HepG2 (cell line): Measurements from ENCODE around the gene MCM3AP. TPM values are rescaled to one million over a fixed set of nuclear protein-coding genes. Genes with fewer than 3 reads are reported as not detected.
A peak's percentile ranks its signal among the peaks of the same experiment; 100 is the strongest.

Source experiments
- CREM ChIP-seq, 2 experiments: sonication (generic) in 1 of 2; formaldehyde crosslinking in 1 of 2; IDR thresholded peaks; 2 replicates each; pipeline versions ENCODE4 v1.4.0 to v1.6.1; 2016 to 2020; ENCODE audit warnings: antibody characterized with exemption in 1 of 2, mild to moderate bottlenecking in 1 of 2, missing genetic modification reagents in 1 of 2
- DNMT1 ChIP-seq: sonication (generic); formaldehyde crosslinking; IDR thresholded peaks from 2 replicates; pipeline ENCODE4 v1.5.1; 2020; ENCODE audit warnings: mild to moderate bottlenecking, missing genetic modification reagents
- EZH2 ChIP-seq: conservative IDR thresholded peaks from 2 replicates; pipeline ENCODE4 v1.6.1; 2012; ENCODE audit warnings: mild to moderate bottlenecking, low read depth, low read length, moderate library complexity
- HNF4G ChIP-seq, 2 experiments: sonication (generic) in 1 of 2; formaldehyde crosslinking in 1 of 2; IDR thresholded peaks; 2 replicates each; pipeline versions ENCODE4 v1.4.0 to v1.6.1; 2011 to 2020; ENCODE audit warnings: borderline replicate concordance in 2 of 2, low read depth in 2 of 2, mild to moderate bottlenecking in 2 of 2, low read length in 1 of 2, missing genetic modification reagents in 1 of 2, moderate library complexity in 1 of 2
- MATR3 ChIP-seq: sonication (generic); formaldehyde crosslinking; IDR thresholded peaks from 2 replicates; pipeline ENCODE4 v1.4.0; 2020; ENCODE audit warnings: missing genetic modification reagents
- MYNN ChIP-seq: sonication (generic); formaldehyde crosslinking; IDR thresholded peaks from 2 replicates; pipeline ENCODE4 v1.4.0; 2020; ENCODE audit warnings: mild to moderate bottlenecking, low read depth, missing genetic modification reagents
- NFATC3 ChIP-seq: sonication (generic); formaldehyde crosslinking; IDR thresholded peaks from 2 replicates; pipeline ENCODE4 v1.5.1; 2020; ENCODE audit warnings: mild to moderate bottlenecking, missing genetic modification reagents
- NFKB2 ChIP-seq: sonication (generic); formaldehyde crosslinking; IDR thresholded peaks from 2 replicates; pipeline ENCODE4 v1.4.0; 2020; ENCODE audit warnings: missing genetic modification reagents, borderline replicate concordance
- SALL1 ChIP-seq: sonication (generic); formaldehyde crosslinking; IDR thresholded peaks from 2 replicates; pipeline ENCODE4 v1.8.0; 2022; ENCODE audit warnings: mild to moderate bottlenecking, missing genetic modification reagents
- ZNF264 ChIP-seq: sonication (generic); formaldehyde crosslinking; IDR thresholded peaks from 2 replicates; pipeline ENCODE4 v1.4.0; 2020; ENCODE audit warnings: missing genetic modification reagents
- polyA plus RNA-seq, 8 experiments: library from polyadenylated mRNA; depleted of rRNA in 3 of 8; stranded (reverse) in 7 of 8; unstranded in 1 of 8; fragments of >200 nt; fragmentation: Illumina TruSeq in 4 of 8; extraction: Trizol in 4 of 8; gene quantifications; 2 replicates each; pipeline versions ENCODE4 v1.2.1 to v1.2.3, GENCODE V29; 2011 to 2016; ENCODE audit warnings: low read depth in 4 of 8, missing spikeins in 1 of 8, mixed read lengths in 1 of 8; ENCODE audit not compliant: insufficient read depth in 1 of 8
- total RNA-seq, 5 experiments: library from RNA; depleted of rRNA; stranded (reverse); fragments of >200 nt; fragmentation: Illumina TruSeq; extraction: Trizol; gene quantifications; 2 replicates each; pipeline ENCODE4 v1.2.3, GENCODE V29; 2016; ENCODE audit warnings: low read depth in 1 of 5
- TF ChIP-seq, protein P1 (sequence below): sonication (generic); formaldehyde crosslinking; IDR thresholded peaks from 2 replicates; pipeline ENCODE4 v1.4.0; 2020; ENCODE audit warnings: mild to moderate bottlenecking, missing genetic modification reagents
- TF ChIP-seq, protein P2 (sequence below): sonication (generic); formaldehyde crosslinking; IDR thresholded peaks from 2 replicates; pipeline ENCODE4 v1.8.1; 2023; ENCODE audit warnings: mild to moderate bottlenecking, missing genetic modification reagents
- TF ChIP-seq, protein P3 (sequence below): sonication (generic); formaldehyde crosslinking; IDR thresholded peaks from 2 replicates; pipeline ENCODE4 v1.5.1; 2020; ENCODE audit warnings: missing genetic modification reagents, mild to moderate bottlenecking, borderline replicate concordance
- TF ChIP-seq, protein P4 (sequence below): sonication (generic); formaldehyde crosslinking; IDR thresholded peaks from 2 replicates; pipeline ENCODE4 v1.8.1; 2023; ENCODE audit warnings: missing genetic modification reagents, inconsistent platforms, borderline replicate concordance

Gene MCM3AP
- total and polyA plus RNA-seq, 2 of the 13 experiments (the other 11 are each of a cell fraction or from before 2014, with no cell fraction given): 27.0 to 54.7 TPM

DNA sequence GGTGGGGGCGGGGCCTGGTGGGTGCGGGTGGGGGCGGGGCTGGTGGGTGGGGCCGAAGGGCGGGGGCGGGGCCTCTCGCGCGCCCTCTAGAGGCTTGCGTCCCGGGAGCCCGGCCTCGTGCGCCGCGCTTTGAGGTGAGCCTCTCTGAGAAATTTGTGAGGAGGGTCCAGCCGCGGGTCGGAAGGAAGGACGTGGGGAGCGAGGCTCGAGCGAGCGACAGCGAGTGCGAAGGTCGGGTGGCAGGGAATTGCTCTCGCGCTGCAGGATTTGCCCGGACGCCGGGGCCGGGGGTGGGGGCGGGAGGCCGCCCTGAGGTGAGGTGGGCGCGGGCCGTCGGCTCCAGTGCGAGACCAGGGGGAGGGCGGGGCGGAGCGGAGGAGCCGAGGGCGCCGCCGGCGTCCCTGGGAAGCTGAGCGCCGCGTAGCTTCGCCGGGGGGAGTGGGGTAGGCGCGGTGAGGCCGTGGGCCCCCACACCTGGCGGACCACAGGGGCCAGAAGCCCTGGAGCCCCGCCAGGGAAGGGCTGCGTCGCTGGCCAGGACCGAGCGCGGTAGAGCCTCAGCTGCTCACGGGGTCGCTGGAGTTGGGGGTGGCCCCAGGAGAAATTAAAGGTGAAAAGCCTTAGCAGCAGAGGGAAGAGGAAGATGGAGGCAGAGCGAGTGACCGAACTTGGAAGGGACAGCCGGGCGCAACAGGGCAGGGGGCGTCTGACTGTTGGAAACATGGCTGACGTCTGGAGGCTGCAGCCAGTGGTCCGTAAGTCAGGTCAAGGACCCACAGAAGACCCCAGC, 56.1 kb downstream of the MCM3AP start (continued):
- TF ChIP-seq MYNN (CRISPR knock-in tag) (0 out of 2 replicates have a peak, but pooled peaks have one; percentile 63), CREM (IDR thresholded peaks at IDR 0.05) (no peak), CREM (CRISPR knock-in tag; IDR thresholded peaks at IDR 0.05) (no peak), HNF4G (IDR thresholded peaks at IDR 0.05; ENCODE audit: borderline replicate concordance, low read depth, low read length) (no peak), HNF4G (CRISPR knock-in tag; IDR thresholded peaks at IDR 0.05; ENCODE audit: borderline replicate concordance, low read depth) (no peak), SALL1 (peak; percentile 62), EZH2 (no peak), MATR3 (CRISPR knock-in tag) (no peak), ZNF264 (CRISPR knock-in tag) (no peak), NFATC3 (CRISPR knock-in tag) (no peak), NFKB2 (peak; percentile 69; the same call in 1 of the 2 replicates), DNMT1 (CRISPR knock-in tag) (no peak)
- TF ChIP-seq, protein P1, sequence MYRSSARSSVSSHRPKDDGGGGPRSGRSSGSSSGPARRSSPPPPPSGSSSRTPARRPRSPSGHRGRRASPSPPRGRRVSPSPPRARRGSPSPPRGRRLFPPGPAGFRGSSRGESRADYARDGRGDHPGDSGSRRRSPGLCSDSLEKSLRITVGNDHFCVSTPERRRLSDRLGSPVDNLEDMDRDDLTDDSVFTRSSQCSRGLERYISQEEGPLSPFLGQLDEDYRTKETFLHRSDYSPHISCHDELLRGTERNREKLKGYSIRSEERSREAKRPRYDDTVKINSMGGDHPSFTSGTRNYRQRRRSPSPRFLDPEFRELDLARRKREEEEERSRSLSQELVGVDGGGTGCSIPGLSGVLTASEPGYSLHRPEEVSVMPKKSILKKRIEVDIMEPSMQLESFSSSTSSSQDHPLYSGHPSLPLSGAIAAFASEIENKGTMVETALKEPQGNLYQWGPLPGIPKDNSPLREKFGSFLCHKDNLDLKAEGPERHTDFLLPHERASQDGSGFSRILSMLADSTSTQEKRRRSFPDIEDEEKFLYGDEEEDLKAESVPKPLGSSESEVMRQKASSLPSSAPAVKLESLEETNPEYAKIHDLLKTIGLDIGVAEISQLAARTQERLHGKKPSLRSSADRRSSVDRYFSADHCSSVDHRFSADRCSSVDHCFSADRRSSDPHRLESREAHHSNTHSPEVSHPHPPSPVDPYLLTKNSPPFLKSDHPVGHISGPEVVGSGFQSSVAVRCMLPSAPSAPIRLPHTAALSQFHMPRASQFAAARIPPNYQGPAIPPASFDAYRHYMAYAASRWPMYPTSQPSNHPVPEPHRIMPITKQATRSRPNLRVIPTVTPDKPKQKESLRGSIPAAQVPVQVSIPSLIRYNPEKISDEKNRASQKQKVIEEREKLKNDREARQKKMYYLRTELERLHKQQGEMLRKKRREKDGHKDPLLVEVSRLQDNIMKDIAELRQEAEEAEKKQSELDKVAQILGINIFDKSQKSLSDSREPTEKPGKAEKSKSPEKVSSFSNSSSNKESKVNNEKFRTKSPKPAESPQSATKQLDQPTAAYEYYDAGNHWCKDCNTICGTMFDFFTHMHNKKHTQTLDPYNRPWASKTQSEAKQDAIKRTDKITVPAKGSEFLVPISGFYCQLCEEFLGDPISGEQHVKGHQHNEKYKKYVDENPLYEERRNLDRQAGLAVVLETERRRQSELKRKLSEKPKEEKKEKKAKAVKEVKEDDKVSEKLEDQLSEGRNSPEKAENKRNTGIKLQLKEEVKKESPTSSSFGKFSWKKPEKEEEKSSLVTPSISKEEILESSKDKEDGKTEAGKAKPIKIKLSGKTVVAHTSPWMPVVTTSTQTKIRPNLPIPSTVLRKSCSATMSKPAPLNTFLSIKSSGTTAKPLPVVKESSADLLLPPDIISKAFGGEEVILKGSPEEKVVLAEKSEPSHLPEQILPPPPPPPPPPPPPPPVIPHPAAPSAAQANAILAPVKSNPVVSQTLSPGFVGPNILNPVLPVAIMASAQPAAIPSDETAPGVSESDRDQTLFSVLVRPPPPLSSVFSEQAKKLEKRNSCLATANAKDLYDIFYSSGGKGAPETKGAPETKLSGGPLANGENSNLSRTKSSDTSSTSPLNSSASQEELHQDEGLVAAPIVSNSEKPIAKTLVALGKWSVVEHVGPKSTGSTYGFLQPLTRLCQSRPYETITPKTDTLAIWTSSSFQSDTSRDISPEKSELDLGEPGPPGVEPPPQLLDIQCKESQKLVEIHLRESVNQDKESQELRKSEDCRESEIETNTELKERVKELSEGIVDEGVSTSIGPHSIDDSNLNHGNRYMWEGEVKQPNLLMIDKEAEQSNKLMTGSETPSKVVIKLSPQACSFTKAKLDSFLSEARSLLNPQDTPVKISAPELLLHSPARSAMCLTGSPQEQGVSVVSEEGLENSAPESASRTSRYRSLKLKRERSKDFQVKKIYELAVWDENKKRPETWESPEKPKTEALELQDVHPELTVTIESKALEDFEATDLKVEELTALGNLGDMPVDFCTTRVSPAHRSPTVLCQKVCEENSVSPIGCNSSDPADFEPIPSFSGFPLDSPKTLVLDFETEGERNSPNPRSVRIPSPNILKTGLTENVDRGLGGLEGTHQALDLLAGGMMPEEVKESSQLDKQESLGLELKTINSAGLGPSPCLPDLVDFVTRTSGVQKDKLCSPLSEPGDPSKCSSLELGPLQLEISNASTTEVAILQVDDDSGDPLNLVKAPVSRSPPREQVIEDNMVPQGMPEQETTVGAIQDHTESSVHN: no peak
- TF ChIP-seq, protein P2, sequence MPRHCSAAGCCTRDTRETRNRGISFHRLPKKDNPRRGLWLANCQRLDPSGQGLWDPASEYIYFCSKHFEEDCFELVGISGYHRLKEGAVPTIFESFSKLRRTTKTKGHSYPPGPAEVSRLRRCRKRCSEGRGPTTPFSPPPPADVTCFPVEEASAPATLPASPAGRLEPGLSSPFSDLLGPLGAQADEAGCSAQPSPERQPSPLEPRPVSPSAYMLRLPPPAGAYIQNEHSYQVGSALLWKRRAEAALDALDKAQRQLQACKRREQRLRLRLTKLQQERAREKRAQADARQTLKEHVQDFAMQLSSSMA: no peak
- TF ChIP-seq, protein P3, sequence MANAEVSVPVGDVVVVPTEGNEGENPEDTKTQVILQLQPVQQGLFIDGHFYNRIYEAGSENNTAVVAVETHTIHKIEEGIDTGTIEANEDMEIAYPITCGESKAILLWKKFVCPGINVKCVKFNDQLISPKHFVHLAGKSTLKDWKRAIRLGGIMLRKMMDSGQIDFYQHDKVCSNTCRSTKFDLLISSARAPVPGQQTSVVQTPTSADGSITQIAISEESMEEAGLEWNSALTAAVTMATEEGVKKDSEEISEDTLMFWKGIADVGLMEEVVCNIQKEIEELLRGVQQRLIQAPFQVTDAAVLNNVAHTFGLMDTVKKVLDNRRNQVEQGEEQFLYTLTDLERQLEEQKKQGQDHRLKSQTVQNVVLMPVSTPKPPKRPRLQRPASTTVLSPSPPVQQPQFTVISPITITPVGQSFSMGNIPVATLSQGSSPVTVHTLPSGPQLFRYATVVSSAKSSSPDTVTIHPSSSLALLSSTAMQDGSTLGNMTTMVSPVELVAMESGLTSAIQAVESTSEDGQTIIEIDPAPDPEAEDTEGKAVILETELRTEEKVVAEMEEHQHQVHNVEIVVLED: no peak
- TF ChIP-seq, protein P4, sequence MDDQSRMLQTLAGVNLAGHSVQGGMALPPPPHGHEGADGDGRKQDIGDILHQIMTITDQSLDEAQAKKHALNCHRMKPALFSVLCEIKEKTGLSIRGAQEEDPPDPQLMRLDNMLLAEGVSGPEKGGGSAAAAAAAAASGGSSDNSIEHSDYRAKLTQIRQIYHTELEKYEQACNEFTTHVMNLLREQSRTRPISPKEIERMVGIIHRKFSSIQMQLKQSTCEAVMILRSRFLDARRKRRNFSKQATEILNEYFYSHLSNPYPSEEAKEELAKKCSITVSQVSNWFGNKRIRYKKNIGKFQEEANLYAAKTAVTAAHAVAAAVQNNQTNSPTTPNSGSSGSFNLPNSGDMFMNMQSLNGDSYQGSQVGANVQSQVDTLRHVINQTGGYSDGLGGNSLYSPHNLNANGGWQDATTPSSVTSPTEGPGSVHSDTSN: no peak
